SK-N-MC (cell line): Measurements from ENCODE around the gene AGBL1.

Source experiments
- EZH2 ChIP-seq: fragments of 200-600 bp; sonication (generic); IDR thresholded peaks from one replicate; pipeline ENCODE4 v1.6.1; 2017; ENCODE audit warnings: antibody characterized with exemption
- FOXP2 ChIP-seq: optimal IDR thresholded peaks from 2 replicates; pipeline ENCODE3; 2011; ENCODE audit warnings: mild to moderate bottlenecking, moderate library complexity; ENCODE audit not compliant: insufficient read depth; ENCODE audit errors: extremely low read length, control extremely low read depth
- POLR2AphosphoS5 ChIP-seq: IDR thresholded peaks from 2 replicates; pipeline ENCODE4 v1.6.1; 2012; ENCODE audit warnings: mild to moderate bottlenecking, low read depth, low read length, borderline replicate concordance

GRCh38 chr15:86273309-86273708, 193.6 kb downstream of the AGBL1 start:
- TF ChIP-seq POLR2AphosphoS5 (no peak), EZH2 (no peak), FOXP2 (no peak)
